K562 (cell line): Measurements from ENCODE around the gene PRDM2. TPM values are rescaled to one million over a fixed set of nuclear protein-coding genes. Genes with fewer than 3 reads are reported as not detected.

Source experiments
- ATAC-seq: fragments of 200-7000 bp; cut with Tn5 transposase; 3 replicates; pipeline ENCODE4 v1.9.1; 2020; ENCODE audit warnings: moderate library complexity
- BruUV-seq: library from RNA; stranded (reverse); fragments of 400-500 nt; replicated peaks from 2 replicates; lab custom pipeline; 2021; lab: Mats Ljungman, UMichigan
- CTCF ChIA-PET: fragments of 300-600 bp; formaldehyde crosslinking; extraction: SDS; loops from one replicate; lab custom pipeline; 2021; ENCODE audit warnings: low intra/inter-chr PET ratio; lab: Yijun Ruan, JAX
- POLR2A ChIA-PET: fragments of 300-600, 350-650 bp; sonication (Branson Sonifier 250); formaldehyde crosslinking; extraction: SDS; loops from one replicate; lab custom pipeline; 2021; ENCODE audit warnings: antibody characterized with exemption, inconsistent platforms; lab: Yijun Ruan, JAX
- DNase-seq, 4 experiments: peaks; one replicate each; pipeline versions ENCODE4 v3.0.0 to v3.0.0-alpha.2; 2011 to 2018; ENCODE audit warnings: low spot score in 3 of 4, mixed read lengths in 3 of 4; ENCODE audit errors: extremely low read depth in 1 of 4
- FAIRE-seq: peaks from 2 replicates; lab custom pipeline; 2011; peaks lifted over from hg19 to GRCh38; lab: Jason Lieb, UNC
- H2AFZ ChIP-seq: 2 replicates; pipeline ENCODE4 v1.6.0; 2011; ENCODE audit warnings: low read depth, low read length, control low read depth, inconsistent platforms
- H3K27ac ChIP-seq: fragments of 200-600 bp; 3 replicates; pipeline ENCODE4 v1.8.0; 2011; ENCODE audit warnings: low read depth, mild to moderate bottlenecking, control low read depth, inconsistent platforms, low read length, moderate library complexity, mixed read lengths; ENCODE audit errors: extremely low read depth
- H3K27me3 ChIP-seq, 2 experiments: fragments of 300-600 bp in 1 of 2; 2 replicates in 1 of 2; 3 replicates in 1 of 2; pipeline versions ENCODE4 v1.6.0 to v1.8.0; 2011; ENCODE audit warnings: inconsistent platforms in 2 of 2, low read length in 2 of 2, mild to moderate bottlenecking in 1 of 2, mixed read lengths in 1 of 2, moderate library complexity in 1 of 2; ENCODE audit not compliant: control insufficient read depth in 2 of 2, insufficient read depth in 2 of 2
- H3K36me3 ChIP-seq: fragments of 300-600 bp; 3 replicates; pipeline ENCODE4 v1.8.0; 2011; ENCODE audit warnings: mild to moderate bottlenecking, low read length, inconsistent platforms; ENCODE audit not compliant: control insufficient read depth, insufficient read depth
- H3K4me1 ChIP-seq, 2 experiments: fragments of 200-600 bp in 1 of 2; replicated peaks in 1 of 2; 2 replicates in 1 of 2; 3 replicates in 1 of 2; pipeline versions ENCODE4 v1.5.1 to v1.8.0; 2011; ENCODE audit warnings: inconsistent platforms in 2 of 2, low read length in 2 of 2, mild to moderate bottlenecking in 1 of 2, mixed read lengths in 1 of 2, moderate library complexity in 1 of 2; ENCODE audit not compliant: control insufficient read depth in 2 of 2, insufficient read depth in 2 of 2
- H3K4me2 ChIP-seq: 2 replicates; pipeline ENCODE4 v1.6.1; 2011; ENCODE audit warnings: low read length, control low read depth, inconsistent platforms, mixed read lengths; ENCODE audit not compliant: insufficient read depth
- H3K4me3 ChIP-seq: fragments of 200-600 bp; sonication (generic), shearing (Covaris generic); 2 replicates; pipeline ENCODE4 v1.5.1; 2016; ENCODE audit warnings: control low read depth, inconsistent platforms
- H3K79me2 ChIP-seq: fragments of 200-600 bp; 3 replicates; pipeline ENCODE4 v1.8.0; 2011; ENCODE audit warnings: low read length, inconsistent platforms; ENCODE audit not compliant: control insufficient read depth, insufficient read depth
- H3K9ac ChIP-seq, 2 experiments: 2 replicates each; pipeline versions ENCODE4 v1.6.0 to v1.6.1; 2011; ENCODE audit warnings: low read depth in 2 of 2, low read length in 2 of 2, control low read depth in 1 of 2, inconsistent platforms in 1 of 2, mild to moderate bottlenecking in 1 of 2, mixed read lengths in 1 of 2; ENCODE audit not compliant: insufficient read depth in 1 of 2
- H3K9me1 ChIP-seq: one replicate; pipeline ENCODE4 v1.6.0; 2011; ENCODE audit warnings: inconsistent platforms, mild to moderate bottlenecking, low read length, moderate library complexity; ENCODE audit not compliant: control insufficient read depth, insufficient read depth
- H3K9me3 ChIP-seq: replicated peaks from 2 replicates; pipeline ENCODE4 v1.5.1; 2011; ENCODE audit warnings: low read depth, low read length, inconsistent platforms; ENCODE audit not compliant: control insufficient read depth, insufficient read depth
- H4K20me1 ChIP-seq: replicated peaks from 2 replicates; pipeline ENCODE4 v1.6.1; 2011; ENCODE audit warnings: low read length, inconsistent platforms, mixed read lengths; ENCODE audit not compliant: control insufficient read depth, insufficient read depth
- E2F3 ChIP-seq: fragments of 250-450 bp; sonication (Bioruptor Pico); IDR thresholded peaks from 2 replicates; pipeline ENCODE4 v1.4.0; 2020; ENCODE audit warnings: mild to moderate bottlenecking
- KDM5B ChIP-seq: fragments of 200-600 bp; sonication (generic); IDR thresholded peaks from 2 replicates; pipeline ENCODE4 v1.6.1; 2012; ENCODE audit warnings: low read depth, mild to moderate bottlenecking, moderate library complexity, low read length, control low read depth, inconsistent platforms; ENCODE audit not compliant: insufficient replicate concordance
- L3MBTL2 ChIP-seq: fragments of 450-650 bp; IDR thresholded peaks from 2 replicates; pipeline ENCODE4 v1.6.1; 2016; ENCODE audit warnings: mild to moderate bottlenecking, moderate library complexity
- NBN ChIP-seq: fragments of 450-650 bp; IDR thresholded peaks from 2 replicates; pipeline ENCODE4 v1.6.1; 2016; ENCODE audit warnings: low read depth, mild to moderate bottlenecking
- NFXL1 ChIP-seq: fragments of 450-650 bp; formaldehyde crosslinking; IDR thresholded peaks from 2 replicates; pipeline ENCODE4 v1.4.0; 2021; ENCODE audit warnings: mild to moderate bottlenecking
- TBP ChIP-seq: optimal IDR thresholded peaks from 2 replicates; pipeline ENCODE3; 2011; ENCODE audit warnings: low read depth, low read length, improper control_type of control experiment
- TRIM28 ChIP-seq: fragments of 450-650 bp; IDR thresholded peaks from 2 replicates; pipeline ENCODE4 v1.6.1; 2017
- U2AF2 ChIP-seq: fragments of 200-400 bp; formaldehyde crosslinking; optimal IDR thresholded peaks from 2 replicates; pipeline ENCODE3; 2017; ENCODE audit warnings: low read depth, mild to moderate bottlenecking, low read length
- ZNF444 ChIP-seq: fragments of 250-450 bp; sonication (Bioruptor Pico); IDR thresholded peaks from 2 replicates; pipeline ENCODE4 v1.4.0; 2020; ENCODE audit warnings: mild to moderate bottlenecking, moderate library complexity
- ZNF764 ChIP-seq: fragments of 250-450 bp; sonication (Bioruptor Pico); IDR thresholded peaks from 2 replicates; pipeline ENCODE4 v1.4.0; 2020; ENCODE audit warnings: low read depth, mild to moderate bottlenecking, moderate library complexity
- WGBS: fragments of 100-300 bp; shearing (Covaris generic); methylation state at CpG from one replicate; pipeline ENCODE4 v1.1.6; 2016; ENCODE audit warnings: low coverage, mixed read lengths; ENCODE audit not compliant: insufficient coverage; ENCODE audit errors: missing lambda C conversion rate; 5-methylcytosine and 5-hydroxymethylcytosine counted together
- in situ Hi-C: fragments of 300-500 bp; cut with MboI; formaldehyde crosslinking; loops from 4 replicates; pipeline ENCODE4 v1.15.0; 2018; ENCODE audit warnings: inconsistent platforms, mixed read lengths
- intact Hi-C: fragments of 100-400 bp; cut with micrococcal nuclease; formaldehyde crosslinking; loops from 2 replicates; pipeline ENCODE4 v1.14.2; 2022
- polyA plus RNA-seq, 8 experiments: library from polyadenylated mRNA; depleted of rRNA in 4 of 8; stranded (reverse) in 5 of 8; unstranded in 3 of 8; fragments of >200 nt; fragmentation: Nextera tagmentation in 2 of 8; fragmentation: Illumina TruSeq in 1 of 8; extraction: Ambion mirVana in 2 of 8; extraction: Trizol in 1 of 8; gene quantifications; 2 replicates each; pipeline versions ENCODE4 v1.2.1 to v1.2.3, GENCODE V29; 2011 to 2014; ENCODE audit warnings: inconsistent platforms in 1 of 8, missing spikeins in 1 of 8
- total RNA-seq, 7 experiments: library from RNA; depleted of rRNA in 6 of 7; stranded (reverse); fragments of >200 nt in 6 of 7; fragmentation: Illumina TruSeq in 2 of 7; extraction: Trizol in 2 of 7; gene quantifications; 2 replicates each; pipeline versions ENCODE4 v1.2.1 to v1.2.3, GENCODE V29; 2011 to 2021; ENCODE audit warnings: low replicate concordance in 1 of 7
- TF ChIP-seq, protein P1 (sequence below), 2 experiments: fragments of 250-450 bp in 1 of 2; fragments of 450-650 bp in 1 of 2; sonication (Bioruptor Pico) in 1 of 2; IDR thresholded peaks; 2 replicates each; pipeline versions ENCODE4 v1.6.1 to v1.8.0; 2016 to 2021; ENCODE audit warnings: mild to moderate bottlenecking in 2 of 2, moderate library complexity in 2 of 2, missing compliant biosample characterization in 1 of 2, missing genetic modification characterization in 1 of 2
- TF ChIP-seq, protein P2 (sequence below): sonication (generic); formaldehyde crosslinking; IDR thresholded peaks from 2 replicates; pipeline ENCODE4 v1.8.0; 2022; ENCODE audit warnings: mild to moderate bottlenecking, missing genetic modification reagents
- TF ChIP-seq, protein P3 (sequence below): sonication (generic); formaldehyde crosslinking; IDR thresholded peaks from 2 replicates; pipeline ENCODE4 v1.8.1; 2023; ENCODE audit warnings: mild to moderate bottlenecking, missing genetic modification reagents
- TF ChIP-seq, protein P4 (sequence below): sonication (generic); formaldehyde crosslinking; IDR thresholded peaks from 2 replicates; pipeline ENCODE4 v1.8.1; 2023; ENCODE audit warnings: mild to moderate bottlenecking, missing genetic modification reagents
- TF ChIP-seq, protein P5 (sequence below): fragments of 450-650 bp; formaldehyde crosslinking; IDR thresholded peaks from 2 replicates; pipeline ENCODE4 v1.4.0; 2020; ENCODE audit warnings: mild to moderate bottlenecking, moderate library complexity

PRDM2 gene
- total and polyA plus RNA-seq, 9 of the 15 experiments (the other 6 are each of a cell fraction or from before 2014, with no cell fraction given), result 5.4 to 27.6 (median 12.5) TPM

DNA sequence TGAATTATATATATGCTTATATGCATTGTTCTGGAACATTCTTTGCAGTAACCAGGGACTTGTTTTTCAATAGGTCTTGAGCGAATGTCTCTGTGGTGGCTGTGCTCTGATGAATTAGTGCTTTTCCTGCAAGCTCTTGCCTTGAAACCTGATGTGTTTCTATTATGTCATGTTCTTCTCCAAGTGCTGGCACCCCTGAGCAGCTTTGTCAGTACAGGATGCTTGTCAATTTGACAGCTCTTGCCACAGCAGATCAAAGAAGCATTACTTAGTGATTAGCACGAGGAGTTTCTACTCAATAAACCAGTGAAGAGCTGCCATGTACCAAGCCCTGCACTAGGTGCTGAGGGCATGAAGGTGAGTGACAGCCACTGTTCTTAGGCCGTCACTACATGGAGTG, 171.9 kb downstream of the PRDM2 start:
- no peaks in the 10 kb centered on the region for H3K79me2 ChIP-seq
- peaks cover 4 to 8% of the 10 kb centered on the region in 2 experiments; a peak in 3 of 5 replicates for H3K4me1 ChIP-seq
- ATAC-seq (no peak), FAIRE-seq (no peak), DNase-seq (no peak)
- intact Hi-C loops, result no loop called here
- no TSS peak for BruUV-seq
- CTCF ChIA-PET, result no interaction called here
- H3K27ac ChIP-seq, result no peak overlapping the region
- no peak overlapping the region for H3K9ac ChIP-seq
- in situ Hi-C loops, result no loop called here
- H3K9me1 ChIP-seq, result no peaks in the 10 kb centered on the region
- peaks cover 4 to 19% of the 10 kb centered on the region in 2 experiments; a peak in 4 of 5 replicates for H3K27me3 ChIP-seq
- no peaks in the 10 kb centered on the region for H3K9me3 ChIP-seq
- H3K4me3 ChIP-seq, result no peak overlapping the region
- H4K20me1 ChIP-seq, result peaks cover 5% of the 10 kb centered on the region; the same call in 1 of the 2 replicates
- 3% methylated on average over 3 of the region's 3 CpGs for WGBS
- H3K4me2 ChIP-seq, result no peak overlapping the region
- no peak overlapping the region for H2AFZ ChIP-seq
- H3K36me3 ChIP-seq, result no peaks in the 10 kb centered on the region
- POLR2A ChIA-PET, result interaction anchor here (0.7 kb wide), 1 partner anchor 87 kb away, joined by 3 read pairs; no protein-coding TSS in a partner anchor
- TF ChIP-seq TBP, result no peak
- TF ChIP-seq, protein P1, sequence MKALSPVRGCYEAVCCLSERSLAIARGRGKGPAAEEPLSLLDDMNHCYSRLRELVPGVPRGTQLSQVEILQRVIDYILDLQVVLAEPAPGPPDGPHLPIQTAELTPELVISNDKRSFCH (CRISPR knock-in tag; IDR thresholded peaks at IDR 0.05), result no peak
- TF ChIP-seq, protein P1 (tag; IDR thresholded peaks at IDR 0.05), result no peak
- no peak for TF ChIP-seq KDM5B
- no peak for TF ChIP-seq NFXL1 (CRISPR knock-in tag)
- no peak for TF ChIP-seq E2F3 (CRISPR knock-in tag)
- TF ChIP-seq L3MBTL2, result no peak
- no peak for TF ChIP-seq TRIM28
- no peak for TF ChIP-seq ZNF764 (CRISPR knock-in tag)
- TF ChIP-seq, protein P2, sequence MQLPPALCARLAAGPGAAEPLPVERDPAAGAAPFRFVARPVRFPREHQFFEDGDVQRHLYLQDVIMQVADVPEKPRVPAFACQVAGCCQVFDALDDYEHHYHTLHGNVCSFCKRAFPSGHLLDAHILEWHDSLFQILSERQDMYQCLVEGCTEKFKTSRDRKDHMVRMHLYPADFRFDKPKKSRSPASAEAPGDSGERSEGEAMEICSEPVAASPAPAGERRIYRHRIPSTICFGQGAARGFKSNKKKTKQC (CRISPR knock-in tag), result no peak
- TF ChIP-seq, protein P3, sequence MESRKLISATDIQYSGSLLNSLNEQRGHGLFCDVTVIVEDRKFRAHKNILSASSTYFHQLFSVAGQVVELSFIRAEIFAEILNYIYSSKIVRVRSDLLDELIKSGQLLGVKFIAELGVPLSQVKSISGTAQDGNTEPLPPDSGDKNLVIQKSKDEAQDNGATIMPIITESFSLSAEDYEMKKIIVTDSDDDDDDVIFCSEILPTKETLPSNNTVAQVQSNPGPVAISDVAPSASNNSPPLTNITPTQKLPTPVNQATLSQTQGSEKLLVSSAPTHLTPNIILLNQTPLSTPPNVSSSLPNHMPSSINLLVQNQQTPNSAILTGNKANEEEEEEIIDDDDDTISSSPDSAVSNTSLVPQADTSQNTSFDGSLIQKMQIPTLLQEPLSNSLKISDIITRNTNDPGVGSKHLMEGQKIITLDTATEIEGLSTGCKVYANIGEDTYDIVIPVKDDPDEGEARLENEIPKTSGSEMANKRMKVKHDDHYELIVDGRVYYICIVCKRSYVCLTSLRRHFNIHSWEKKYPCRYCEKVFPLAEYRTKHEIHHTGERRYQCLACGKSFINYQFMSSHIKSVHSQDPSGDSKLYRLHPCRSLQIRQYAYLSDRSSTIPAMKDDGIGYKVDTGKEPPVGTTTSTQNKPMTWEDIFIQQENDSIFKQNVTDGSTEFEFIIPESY (CRISPR knock-in tag), result no peak
- TF ChIP-seq, protein P4, sequence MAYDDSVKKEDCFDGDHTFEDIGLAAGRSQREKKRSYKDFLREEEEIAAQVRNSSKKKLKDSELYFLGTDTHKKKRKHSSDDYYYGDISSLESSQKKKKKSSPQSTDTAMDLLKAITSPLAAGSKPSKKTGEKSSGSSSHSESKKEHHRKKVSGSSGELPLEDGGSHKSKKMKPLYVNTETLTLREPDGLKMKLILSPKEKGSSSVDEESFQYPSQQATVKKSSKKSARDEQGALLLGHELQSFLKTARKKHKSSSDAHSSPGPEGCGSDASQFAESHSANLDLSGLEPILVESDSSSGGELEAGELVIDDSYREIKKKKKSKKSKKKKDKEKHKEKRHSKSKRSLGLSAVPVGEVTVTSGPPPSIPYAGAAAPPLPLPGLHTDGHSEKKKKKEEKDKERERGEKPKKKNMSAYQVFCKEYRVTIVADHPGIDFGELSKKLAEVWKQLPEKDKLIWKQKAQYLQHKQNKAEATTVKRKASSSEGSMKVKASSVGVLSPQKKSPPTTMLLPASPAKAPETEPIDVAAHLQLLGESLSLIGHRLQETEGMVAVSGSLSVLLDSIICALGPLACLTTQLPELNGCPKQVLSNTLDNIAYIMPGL, result no peak
- TF ChIP-seq U2AF2, result no peak
- no peak for TF ChIP-seq NBN
- TF ChIP-seq, protein P5, sequence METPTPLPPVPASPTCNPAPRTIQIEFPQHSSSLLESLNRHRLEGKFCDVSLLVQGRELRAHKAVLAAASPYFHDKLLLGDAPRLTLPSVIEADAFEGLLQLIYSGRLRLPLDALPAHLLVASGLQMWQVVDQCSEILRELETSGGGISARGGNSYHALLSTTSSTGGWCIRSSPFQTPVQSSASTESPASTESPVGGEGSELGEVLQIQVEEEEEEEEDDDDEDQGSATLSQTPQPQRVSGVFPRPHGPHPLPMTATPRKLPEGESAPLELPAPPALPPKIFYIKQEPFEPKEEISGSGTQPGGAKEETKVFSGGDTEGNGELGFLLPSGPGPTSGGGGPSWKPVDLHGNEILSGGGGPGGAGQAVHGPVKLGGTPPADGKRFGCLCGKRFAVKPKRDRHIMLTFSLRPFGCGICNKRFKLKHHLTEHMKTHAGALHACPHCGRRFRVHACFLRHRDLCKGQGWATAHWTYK (CRISPR knock-in tag), result no peak
- TF ChIP-seq ZNF444 (CRISPR knock-in tag), result no peak
